ENCODE data around the gene TADA3.

The TADA3 gene, protein sequence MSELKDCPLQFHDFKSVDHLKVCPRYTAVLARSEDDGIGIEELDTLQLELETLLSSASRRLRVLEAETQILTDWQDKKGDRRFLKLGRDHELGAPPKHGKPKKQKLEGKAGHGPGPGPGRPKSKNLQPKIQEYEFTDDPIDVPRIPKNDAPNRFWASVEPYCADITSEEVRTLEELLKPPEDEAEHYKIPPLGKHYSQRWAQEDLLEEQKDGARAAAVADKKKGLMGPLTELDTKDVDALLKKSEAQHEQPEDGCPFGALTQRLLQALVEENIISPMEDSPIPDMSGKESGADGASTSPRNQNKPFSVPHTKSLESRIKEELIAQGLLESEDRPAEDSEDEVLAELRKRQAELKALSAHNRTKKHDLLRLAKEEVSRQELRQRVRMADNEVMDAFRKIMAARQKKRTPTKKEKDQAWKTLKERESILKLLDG

DNA sequence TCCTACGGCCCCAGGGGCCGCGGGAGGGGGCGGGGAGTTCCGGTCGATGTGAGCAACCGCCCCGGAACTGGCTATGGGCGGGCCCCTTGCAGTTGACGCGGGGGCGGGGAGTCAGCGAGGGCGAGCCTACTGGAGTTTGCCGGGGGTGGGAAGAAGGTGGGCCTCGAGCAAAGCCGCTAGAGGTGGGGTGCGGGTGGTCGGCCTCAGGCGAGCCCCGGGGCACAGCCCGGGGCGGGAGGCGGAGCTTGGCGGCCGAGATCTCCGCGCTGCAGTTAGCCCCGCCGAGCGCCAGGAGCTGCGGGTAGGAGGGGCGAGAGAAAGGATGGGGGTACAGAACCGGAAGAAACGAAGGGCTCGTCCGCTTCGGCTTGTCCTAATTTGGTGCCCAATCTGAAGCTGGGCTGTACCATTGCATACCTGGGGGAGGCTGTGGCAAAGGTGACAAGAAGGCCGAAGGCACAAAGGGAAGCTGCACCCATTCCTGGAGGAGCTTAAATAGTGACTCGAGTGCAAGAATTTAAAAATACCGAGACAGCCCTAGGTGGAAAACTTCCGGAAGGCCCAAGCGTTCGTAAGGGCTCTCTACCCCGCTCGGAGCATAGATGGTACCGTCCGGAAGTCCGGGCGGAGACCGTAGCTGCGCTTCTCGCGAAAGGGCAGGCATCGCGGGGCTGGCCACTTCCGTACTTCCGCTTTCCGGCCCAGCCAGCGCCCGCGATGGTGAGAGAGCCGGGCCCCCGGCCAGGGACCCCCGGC, at the start of gene TADA3, which contains the start of gene ARPC4:
TADA3 (minus strand) TSS at position 69 of the 756 bp plus-strand sequence. CDS start 1,007 bp downstream, outside the sequence.
ARPC4 (plus strand) TSS at position 678 of the 756 bp plus-strand sequence; CDS start at position 718, 40 bp downstream.
- DNase-seq = peak; percentile 91 to 98 (median 95)

DNA sequence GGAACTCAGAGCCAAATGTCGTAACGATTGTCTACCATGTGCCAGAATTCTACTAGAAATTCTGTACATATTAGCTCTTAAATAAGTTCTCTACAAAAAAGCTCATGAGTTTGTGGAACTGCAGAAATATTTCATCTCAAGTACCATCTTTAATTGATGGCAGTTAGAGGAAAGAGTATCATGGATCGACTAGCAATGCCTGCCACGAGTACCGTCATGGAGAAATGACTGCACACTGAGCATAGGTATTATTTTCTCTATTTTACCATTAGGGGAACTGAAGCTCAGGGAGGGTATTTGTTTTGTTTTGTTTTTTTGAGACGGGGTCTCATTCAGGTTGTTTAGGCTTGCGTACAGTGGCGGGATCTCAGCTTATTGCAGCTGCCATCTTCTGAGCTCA, 48.7 kb upstream of the TADA3 start:
- DNase-seq = no peak

DNA sequence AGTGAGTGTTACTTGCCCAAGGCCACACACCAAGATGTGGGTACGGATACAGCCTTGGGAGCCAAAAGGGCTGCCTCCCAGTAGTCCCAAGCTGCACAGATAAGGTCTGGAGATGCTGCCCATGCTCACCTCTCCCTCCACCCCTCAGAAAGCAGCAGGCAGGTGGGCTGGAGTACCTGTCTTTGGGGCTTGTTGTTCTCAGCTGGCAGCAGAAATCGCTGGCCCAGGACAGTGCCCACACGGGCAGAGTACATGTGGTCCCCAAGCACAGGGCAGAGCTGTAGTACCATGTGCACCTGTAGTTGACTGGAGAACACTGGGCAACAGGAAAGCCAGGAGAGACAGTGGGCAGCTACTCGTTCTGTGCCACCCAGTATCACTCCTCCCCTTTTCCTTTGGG, 46.6 kb upstream of the TADA3 start:
- no peak for DNase-seq

DNA sequence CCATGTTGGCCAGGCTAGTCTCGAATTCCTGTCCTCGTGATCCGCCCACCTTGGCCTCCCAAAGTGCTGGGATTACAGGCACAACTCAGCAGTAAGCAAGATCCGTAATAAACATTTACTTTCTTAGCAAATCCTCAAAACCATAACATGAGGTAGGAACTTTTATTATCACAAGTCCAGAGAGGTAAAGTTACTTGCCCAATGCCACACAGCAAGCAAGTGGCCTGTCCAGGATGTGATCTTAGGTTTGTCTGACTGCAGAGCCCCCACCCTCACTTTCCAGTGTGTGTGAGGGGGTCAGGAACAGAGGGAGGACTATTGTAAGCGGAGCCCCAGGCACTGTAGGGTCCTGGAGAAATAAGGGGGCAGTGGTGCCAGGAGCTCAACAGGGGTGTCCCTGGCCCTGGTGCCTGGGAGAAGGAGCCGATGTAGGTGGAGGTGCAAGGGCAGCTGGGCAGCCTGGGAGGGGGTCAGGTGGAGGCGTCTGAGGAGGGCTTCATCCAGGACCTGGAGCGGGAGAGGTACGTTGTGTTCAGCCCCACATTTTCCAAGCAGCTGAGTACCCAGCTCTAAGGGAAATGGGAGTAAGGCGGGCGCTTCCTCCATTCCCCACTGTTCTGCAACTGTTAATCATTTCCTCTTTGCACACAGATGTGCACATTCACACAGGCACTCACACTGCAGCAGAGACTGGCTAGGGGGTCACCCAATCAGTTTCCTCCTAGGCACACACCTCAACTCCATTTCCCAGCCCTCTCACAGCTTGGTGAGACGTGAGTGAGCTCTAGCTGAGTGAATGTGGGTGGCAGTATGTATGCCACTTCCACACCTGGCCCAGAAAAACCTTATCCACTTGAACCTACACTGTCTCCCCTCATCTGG, 45.7 kb upstream of the TADA3 start:
- DNase-seq = no peak

DNA sequence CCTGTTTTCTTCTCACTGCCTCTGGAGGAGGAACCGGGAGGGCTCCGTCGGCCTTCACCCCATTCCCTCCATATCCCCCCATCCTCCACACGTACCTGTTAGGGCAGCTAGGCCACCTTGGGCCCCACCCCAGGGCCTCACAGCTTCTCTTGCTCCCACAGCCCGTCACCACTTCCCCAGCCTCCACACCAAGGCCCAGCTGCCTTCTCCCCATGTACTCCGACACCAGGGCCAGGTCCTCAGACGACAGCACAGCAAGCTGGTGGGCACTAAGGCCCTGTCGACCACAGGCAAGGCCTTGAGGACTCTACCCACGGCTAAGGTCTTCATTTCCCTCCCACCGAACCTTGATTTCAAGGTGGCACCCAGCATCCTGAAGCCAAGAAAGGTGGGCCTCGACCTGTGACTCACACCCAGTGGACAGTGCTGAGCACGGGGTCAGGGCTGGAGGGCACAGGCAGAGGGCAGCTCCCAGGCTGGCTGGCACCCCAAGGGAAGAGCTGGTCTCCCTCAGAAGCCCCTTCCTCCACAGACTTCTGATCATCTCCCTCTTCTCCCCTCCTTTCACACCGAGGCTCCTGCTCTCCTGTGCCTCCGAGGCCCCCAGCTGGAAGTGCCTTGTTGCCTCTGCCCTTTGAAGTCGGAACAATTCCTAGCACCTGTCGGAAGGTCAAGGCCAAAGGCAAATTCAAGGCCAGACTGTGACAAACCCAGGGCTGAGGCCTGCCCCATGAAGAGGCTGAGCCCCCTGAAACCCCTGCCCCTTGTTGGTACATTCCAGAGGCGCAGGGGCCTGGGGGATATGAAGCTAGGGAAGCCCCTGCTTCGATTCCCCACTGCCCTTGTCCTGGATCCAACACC, 42.5 kb upstream of the TADA3 start:
- no peak for DNase-seq

DNA sequence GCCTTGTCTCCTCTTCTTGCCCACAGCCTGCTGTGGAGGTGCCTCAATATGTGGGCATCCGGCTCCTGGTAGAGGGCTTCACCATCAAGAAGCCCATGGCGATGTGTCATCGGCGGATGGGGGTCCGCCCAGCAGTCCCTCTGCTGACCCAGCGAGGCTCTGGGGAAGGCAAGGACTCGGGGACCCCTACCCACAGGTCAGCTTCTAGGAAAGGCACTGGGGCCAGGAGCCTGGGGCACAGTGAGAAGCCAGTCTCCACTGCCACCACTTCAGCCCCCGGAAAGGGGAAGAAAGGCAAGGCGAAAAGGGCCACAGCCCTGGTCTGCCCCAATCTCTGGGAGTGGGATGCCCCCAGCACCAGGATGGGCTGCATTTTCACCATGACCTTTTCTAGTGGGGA, 40.8 kb upstream of the TADA3 start:
- no peak for DNase-seq

DNA sequence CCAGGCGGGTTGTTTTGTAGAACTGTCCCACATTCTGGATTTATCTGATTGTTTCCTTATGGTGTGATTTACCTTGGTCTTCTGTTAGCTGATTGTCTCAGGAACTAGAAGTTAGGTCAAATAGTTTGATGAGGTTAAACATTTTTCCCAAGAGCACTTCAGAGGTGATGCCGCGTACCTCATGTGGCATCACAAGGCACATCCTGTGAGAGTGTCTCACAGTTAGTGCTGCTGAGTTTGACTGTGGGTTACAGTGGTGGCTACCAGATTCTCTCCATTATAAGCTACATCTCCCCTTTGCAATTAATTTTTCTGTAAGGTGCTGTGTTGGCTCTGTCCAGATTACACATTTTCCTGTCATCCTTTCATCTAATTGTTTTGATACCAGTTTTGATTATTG, 39.0 kb upstream of the TADA3 start:
- DNase-seq = no peak

DNA sequence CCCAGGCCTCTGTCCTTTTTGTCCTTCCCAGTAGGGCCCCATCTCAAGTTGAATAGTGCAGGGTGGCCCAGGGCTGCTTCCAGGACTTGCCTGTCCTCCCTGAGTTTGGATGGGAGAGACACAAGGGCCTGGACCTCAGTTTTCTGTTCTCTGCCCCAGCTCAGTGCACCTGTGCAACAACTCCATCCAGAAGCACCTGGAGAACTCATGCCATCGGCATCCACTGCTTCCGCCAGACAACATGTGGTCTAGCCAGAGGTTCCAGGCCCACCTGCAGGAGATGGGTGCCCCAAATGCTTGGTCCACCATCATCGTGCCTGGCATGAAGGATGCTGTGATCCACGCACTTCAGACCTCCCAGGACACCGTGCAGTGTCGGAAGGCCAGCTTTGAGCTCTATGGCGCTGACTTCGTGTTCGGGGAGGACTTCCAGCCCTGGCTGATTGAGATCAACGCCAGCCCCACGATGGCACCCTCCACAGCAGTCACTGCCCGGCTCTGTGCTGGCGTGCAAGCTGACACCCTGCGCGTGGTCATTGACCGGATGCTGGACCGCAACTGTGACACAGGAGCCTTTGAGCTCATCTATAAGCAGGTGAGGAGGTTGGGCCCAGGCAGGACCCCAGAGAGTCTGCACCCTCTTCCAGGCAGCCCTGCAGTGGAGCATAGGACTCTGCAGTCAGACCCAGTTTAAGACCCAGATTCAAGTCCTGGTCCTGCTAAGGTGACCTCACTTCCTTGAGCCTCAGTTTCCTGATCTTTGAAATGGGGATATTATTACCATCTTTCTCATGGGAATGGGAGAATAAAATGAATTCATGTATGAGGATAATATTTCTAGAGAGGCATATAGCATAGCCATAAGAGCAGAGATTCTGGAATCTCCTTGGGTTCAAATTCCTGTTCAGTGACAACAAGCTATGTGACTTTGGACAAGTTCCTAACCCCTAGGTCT, 36.8 kb upstream of the TADA3 start:
- no peak for DNase-seq

DNA sequence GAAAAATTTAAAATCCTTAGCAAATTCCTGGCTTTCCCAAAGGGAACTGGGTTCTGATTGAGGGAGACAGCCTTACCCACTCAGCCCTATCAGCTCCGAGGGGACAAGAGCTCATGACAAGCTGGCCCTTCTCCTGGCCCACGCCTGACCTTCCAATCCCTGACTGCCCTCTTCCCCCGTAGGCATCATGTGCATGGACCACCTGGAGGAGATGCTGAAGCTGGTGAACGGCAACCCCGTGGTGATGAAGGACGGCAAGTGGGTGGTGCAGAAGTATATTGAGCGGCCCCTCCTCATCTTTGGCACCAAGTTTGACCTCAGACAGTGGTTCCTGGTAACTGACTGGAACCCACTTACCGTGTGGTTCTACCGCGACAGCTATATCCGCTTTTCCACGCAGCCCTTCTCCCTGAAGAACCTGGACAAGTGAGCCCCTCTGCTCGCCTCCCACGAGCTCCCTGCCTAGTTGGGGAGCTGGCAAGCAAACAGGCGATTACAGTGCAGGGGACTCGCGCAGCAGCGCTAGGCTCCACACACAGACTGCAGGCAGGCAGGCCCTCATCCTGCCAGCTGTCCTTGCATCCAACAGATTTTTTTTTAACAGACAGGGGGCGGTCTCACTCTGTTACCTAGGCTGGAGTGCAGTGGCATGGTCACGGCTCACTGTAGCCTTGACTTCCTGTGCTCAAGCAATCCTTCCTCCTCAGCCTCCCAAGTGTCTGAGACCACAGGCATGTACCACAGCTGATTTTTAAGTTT, 34.7 kb upstream of the TADA3 start:
- DNase-seq = no peak

DNA sequence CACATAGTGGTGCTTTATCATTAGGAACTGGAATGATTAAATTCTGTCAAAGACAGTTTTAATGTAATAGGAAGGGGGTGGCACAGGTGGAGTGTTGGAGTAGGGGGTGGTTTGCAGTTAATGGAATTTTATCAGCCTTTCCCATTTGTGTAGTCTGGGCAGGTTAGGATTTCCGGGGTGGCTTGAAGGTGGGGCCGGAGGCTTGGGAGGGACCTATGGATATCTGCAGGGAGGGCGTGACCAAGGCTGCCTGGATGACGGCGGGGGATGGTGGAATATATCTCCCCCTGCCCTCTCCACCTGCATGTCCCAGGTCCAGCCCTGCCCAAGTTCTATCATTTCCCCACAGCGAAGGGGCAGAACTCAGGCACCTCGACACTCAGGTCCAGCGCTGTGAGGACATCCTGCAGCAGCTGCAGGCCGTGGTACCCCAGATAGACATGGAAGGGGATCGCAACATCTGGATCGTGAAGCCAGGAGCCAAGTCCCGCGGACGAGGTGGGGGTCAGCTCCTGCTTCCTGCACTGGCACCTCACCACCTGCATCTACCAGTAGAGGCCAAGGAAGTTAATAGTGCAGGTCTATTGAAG, 33.3 kb upstream of the TADA3 start:
- DNase-seq = no peak

DNA sequence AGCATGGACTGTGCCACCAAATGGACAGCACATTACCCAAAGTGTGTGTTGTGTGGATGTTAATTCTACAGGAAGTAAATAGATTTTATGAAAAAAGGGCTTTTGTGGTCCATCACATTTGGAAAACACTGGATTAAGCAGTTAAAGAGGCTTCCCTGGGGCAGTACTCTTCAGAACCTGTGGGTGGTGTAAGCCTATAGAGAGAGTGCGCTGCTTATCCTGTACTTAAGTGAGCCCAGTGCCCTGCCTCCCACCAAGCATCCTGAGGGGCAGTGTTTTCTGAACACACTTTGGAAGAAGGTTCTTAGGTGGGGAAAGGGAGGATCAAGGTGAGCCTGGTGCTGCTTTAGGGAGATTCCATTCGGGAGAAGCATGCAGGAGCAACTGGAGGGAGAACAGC, 28.7 kb upstream of the TADA3 start:
- peak in 1 of 3 experiments; percentile 2 for DNase-seq

DNA sequence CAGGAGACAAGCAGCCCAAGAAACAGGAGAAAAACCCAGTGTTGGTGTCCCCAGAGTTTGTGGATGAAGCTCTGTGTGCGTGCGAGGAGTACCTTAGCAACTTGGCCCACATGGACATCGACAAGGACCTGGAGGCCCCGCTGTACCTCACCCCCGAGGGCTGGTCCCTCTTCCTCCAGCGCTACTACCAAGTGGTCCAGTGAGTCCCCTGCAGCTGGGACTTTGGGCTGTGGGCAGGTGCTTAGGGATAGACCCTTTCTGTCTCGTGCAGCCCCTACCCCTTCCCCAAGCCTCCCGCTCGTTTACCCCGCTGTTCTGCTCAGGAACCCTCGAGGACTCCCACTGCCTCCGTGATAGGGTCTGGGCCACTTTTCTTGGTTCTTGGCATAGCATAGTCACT, 28.3 kb upstream of the TADA3 start:
- DNase-seq = no peak

DNA sequence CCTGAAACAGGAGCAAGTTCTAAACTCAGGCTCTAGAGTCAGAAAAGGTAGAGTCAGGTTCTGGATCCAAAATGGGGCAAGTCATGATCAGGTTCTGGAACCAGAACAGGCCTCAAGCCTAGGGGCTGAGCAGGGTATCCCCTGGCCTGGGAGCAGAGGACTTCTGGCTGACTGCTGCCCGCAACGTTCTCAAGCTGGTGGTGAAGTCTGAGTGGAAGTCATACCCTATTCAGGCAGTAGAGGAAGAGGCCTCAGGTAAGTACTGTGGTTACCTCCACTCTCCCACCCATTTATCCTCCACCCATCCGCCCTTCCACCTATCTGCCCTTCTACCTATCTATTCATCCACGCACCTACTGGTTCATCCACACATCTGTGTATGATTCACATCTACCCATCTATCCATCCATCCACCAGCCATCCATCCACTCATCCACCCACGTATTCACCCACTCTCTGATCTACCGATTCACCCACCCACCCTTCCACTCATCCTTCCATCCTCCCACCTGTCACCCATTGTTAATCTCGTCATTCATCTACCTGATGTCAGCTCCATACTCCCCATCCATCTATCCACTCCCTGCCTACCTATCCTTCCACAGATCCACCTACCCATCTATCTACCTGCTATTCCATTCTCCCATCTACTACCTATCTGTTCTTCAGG, 26.5 kb upstream of the TADA3 start:
- no peak for DNase-seq

DNA sequence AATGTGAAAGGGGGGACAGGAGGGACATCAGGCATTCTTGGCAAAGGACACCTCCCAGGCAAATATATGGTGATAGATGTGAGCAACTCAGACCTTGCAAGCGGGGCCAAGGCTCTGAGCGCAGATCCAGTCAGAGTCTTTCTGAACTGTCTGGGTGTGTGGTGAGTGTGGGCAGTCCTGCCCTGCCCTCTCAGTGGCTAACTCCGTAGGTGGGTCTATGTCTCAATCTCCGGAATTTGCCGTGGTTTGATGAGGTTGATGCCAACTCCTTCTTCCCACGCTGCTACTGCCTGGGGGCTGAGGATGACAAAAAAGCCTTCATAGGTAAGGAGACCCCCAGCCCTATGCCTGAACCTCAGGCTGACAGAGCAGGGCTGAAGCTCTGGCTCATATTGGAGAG, 25.2 kb upstream of the TADA3 start:
- no peak for DNase-seq

DNA sequence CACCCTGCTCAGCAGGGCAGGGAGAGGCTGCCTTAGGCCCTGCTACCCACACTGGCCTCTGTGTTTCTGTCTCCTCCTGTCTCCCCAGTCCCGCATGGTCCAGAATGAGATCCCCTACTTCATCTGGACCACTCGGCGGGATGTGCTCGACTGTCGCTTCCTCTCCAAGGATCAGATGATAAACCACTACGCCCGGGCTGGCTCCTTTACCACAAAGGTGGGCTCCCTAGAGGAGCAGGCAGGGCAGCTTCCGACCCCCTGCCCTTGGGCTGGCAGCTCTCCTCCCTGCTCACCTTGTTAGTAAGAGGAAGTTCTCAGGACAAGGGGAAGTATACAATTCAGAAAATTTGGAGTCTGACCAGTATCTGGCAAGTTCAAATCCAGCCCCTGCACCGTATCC, 23.7 kb upstream of the TADA3 start:
- no peak for DNase-seq

DNA sequence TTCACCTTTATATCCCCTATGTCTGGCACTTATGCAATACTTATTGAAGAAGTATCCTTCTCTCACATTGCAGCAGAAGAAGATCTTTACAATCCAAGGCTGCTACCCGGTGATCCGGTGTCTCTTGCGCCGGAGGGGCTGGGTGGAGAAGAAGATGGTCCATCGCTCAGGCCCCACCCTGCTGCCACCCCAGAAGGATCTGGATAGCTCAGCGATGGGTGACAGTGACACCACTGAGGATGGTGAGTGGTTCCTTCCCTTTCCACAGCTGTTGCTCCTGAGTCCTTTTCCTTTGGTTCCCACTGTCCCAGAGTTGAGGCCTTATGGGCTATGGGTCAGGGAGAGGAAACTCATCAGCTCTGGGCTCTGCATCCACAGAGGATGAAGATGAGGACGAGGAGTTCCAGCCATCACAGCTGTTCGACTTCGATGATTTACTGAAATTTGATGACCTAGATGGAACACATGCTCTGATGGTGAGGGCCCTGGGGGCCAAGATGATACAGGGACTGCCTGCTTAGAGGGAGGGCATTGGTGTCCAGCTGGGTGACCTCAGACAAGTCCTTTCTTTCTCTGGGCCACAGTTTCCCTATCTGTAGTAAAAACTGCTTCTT, 20.7 kb upstream of the TADA3 start:
- no peak for DNase-seq

DNA sequence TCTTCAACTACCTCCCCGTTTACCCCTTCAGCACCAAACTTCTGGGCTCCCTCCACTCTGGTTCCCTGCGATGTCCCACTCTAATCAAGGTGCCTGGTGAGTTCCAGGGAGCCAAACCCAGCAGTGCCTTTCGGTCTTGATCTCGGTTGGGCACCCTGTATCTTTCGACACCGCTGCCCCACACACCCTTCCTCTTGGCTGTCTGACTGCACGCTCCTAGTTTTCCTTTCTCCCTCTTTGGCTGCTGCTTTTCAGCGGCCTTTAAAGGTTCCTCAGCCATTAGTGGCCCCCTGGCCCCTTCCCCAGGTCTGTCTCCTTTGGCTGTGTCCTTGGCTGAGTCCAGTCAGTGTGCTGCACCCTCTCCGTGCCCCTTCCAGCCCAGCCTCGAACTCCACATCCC, 18.6 kb upstream of the TADA3 start:
- no peak for DNase-seq

DNA sequence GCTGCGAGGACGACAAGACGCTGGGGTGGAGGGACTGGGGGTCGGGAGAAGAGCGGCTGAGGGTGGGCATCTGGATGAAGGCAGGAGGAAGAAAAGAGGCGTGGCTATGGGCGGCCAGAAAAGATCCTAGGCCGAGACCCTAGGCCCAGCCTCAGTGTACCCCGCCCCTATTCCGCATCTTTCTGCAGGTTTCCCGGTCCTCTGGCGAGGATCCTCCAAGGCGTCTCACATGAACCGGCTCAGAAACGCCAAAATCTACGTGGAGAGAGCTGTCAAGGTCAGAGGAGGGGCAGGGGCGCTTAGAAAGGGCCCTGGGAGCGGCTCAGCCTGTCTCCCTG, 18.1 kb upstream of the TADA3 start:
- no peak for DNase-seq
